Measurements from ENCODE around the gene CALHM3.

The CALHM3 gene

DNA sequence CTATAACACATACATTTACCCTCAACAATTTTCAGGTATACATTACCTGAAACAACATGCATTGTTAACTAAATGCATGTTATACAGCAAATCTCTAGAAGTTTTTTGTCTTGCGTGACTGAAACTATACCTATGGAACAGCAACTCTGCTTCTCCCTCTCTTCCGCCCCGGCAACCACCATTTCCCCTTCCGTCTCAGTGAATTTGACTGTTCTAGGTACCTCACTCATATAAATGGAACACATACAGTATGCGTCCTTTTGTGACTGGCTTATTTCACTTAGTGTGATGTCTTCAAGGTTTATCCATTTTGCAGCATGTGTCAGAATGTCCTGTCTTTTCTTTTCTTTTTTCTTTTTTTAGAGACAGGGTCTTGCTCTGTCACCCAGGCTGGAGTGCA, 49.4 kb downstream of the CALHM3 start:
- no peak for DNase-seq
- intact Hi-C loops (cut with DNase I), result no loop called here

DNA sequence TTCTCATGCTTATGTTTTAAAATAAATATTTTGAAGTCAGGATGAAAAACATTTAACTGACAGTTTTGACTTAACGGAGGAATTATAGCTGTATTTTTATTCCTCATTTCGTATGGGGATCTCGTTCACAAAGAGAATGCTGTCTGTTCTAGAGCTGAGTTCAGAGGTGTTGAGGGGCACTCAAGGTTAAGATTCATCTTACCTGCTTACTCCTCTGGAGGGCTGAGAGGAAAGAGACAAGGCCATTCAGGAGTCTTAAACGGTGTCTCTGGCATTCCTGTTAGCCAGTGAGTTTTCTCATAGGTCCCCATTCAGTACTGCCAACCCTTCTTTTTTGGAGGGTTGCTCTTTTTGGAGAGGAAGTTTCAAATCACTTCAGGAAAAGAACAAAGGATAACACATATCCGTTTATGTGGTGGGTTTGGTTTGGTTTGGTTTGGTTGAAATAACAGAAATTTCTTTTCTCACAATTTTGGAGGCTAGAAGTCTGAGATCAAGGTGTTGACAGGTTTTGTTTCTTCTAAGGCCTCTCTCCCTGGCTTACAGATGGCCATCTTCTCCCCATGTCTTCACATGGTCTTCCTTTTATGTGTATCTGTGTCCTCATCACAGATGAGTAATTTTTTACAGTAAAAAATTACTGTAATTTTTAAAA, 49.9 kb downstream of the CALHM3 start:
- intact Hi-C loops (cut with DNase I), result no loop called here
- no peak for DNase-seq

DNA sequence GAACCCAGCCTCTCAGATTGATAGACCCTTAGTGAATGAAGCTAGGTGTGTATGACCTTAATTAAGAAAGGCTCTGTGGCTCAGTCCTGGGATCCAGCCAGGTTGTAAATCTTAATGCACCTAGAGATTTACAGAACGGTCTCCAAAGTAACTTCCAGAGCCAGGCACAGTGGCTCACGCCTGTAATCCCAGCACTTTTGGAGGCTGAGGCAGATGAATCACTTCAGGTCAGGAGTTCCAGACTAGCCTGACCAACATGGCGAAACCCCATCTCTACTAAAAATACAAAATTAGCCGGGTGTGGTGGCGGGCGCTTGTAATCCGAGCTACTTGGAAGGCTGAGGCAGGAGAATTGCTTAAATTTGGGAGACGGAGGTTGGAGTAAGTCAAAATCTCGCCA, 51.2 kb downstream of the CALHM3 start:
- intact Hi-C loops (cut with DNase I), result no loop called here
- DNase-seq, result no peak

DNA sequence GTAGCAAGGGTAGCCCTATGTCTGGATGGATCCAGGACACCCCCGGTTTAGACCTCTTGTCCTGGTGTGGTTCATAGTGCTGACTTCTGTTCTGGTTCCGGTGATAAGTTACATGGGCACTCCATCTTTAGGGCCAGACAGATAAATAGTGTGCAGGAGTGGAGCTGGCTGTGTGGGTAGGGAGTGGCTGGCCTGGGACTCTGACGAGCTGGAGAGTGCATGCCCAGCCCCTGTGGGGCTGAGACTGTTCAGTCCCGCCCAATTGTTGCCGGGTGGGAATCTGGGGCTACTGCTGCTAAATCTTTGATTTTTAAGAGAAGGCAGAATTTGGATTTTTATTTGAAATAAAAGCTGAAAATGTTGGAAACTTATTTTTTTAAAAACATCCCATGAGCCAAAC, 55.3 kb downstream of the CALHM3 start:
- intact Hi-C loops (cut with DNase I), result no loop called here

More for the DNA sequence above, 55.3 kb downstream of the CALHM3 start:
- DNase-seq, result no peak

Measured in posterior cingulate gyrus (tissue), 11 donors.